Smooth muscle cell (in vitro differentiated cells): ENCODE results near the gene SCYL1. TPM values are rescaled to one million over a fixed set of nuclear protein-coding genes. Genes with fewer than 3 reads are reported as not detected.

Experiments
- DNase-seq: peaks from one replicate; lab custom pipeline; 2025; ENCODE audit not compliant: unreplicated experiment; lab: John Stamatoyannopoulos, UW
- H2AFZ ChIP-seq: fragments of 200-600 bp; sonication (generic); 2 replicates; pipeline ENCODE4 v1.6.0; 2016; ENCODE audit warnings: antibody characterized with exemption, low read depth, mild to moderate bottlenecking
- H3F3A ChIP-seq: fragments of 200-600 bp; sonication (generic); 2 replicates; pipeline ENCODE4 v1.6.0; 2017; ENCODE audit warnings: antibody characterized with exemption, low read depth
- H3K27ac ChIP-seq: fragments of 200-600 bp; sonication (generic); 2 replicates; pipeline ENCODE4 v1.5.1; 2016; ENCODE audit warnings: low read depth, mild to moderate bottlenecking
- H3K27me3 ChIP-seq: fragments of 200-600 bp; sonication (generic); 2 replicates; pipeline ENCODE4 v1.6.1; 2016; ENCODE audit warnings: low read depth, mild to moderate bottlenecking
- H3K36me3 ChIP-seq: fragments of 200-600 bp; sonication (generic); 2 replicates; pipeline ENCODE4 v1.5.1; 2016; ENCODE audit warnings: low read depth
- H3K4me1 ChIP-seq: fragments of 200-600 bp; sonication (generic); 2 replicates; pipeline ENCODE4 v1.5.1; 2016; ENCODE audit warnings: low read depth
- H3K4me2 ChIP-seq: fragments of 200-600 bp; sonication (generic); 2 replicates; pipeline ENCODE4 v1.6.0; 2016; ENCODE audit warnings: mild to moderate bottlenecking
- H3K4me3 ChIP-seq: fragments of 200-600 bp; sonication (generic); 2 replicates; pipeline ENCODE4 v1.5.1; 2016; ENCODE audit warnings: mild to moderate bottlenecking
- H3K79me2 ChIP-seq: fragments of 200-600 bp; sonication (generic); 2 replicates; pipeline ENCODE4 v1.6.0; 2016; ENCODE audit warnings: low read depth, mild to moderate bottlenecking
- H3K9ac ChIP-seq: fragments of 200-600 bp; sonication (generic); 2 replicates; pipeline ENCODE4 v1.6.0; 2016; ENCODE audit warnings: low read depth
- H3K9me3 ChIP-seq: fragments of 200-600 bp; sonication (generic); replicated peaks from 2 replicates; pipeline ENCODE4 v1.5.1; 2016; ENCODE audit warnings: low read depth
- H4K20me1 ChIP-seq: fragments of 200-600 bp; sonication (generic); 2 replicates; pipeline ENCODE4 v1.6.0; 2016; ENCODE audit warnings: low read depth
- CTCF ChIP-seq: fragments of 200-600 bp; sonication (generic); IDR thresholded peaks from 2 replicates; pipeline ENCODE4 v1.5.1; 2017; ENCODE audit warnings: borderline replicate concordance, mild to moderate bottlenecking, antibody characterized with exemption; ENCODE audit not compliant: insufficient read depth, poor library complexity, severe bottlenecking
- WGBS: methylation state at CpG from one replicate; pipeline ENCODE4 v1.1.7; 2016; ENCODE audit warnings: low lambda C conversion rate; 5-methylcytosine and 5-hydroxymethylcytosine counted together
- polyA plus RNA-seq: library from polyadenylated mRNA; unstranded; fragments of >200 nt; fragmentation: Nextera tagmentation; extraction: Ambion mirVana; gene quantifications from 2 replicates; pipeline ENCODE4 v1.2.1, GENCODE V29; 2016
- total RNA-seq: library from RNA; depleted of rRNA; stranded (reverse); fragments of >200 nt; gene quantifications from 2 replicates; pipeline ENCODE4 v1.2.3, GENCODE V29; 2014

The SCYL1 gene
- total and polyA plus RNA-seq, 2 experiments from 2014 or later, result 66.6 to 123 TPM

GRCh38 chr11:65551572-65552387, 26.9 kb downstream of the SCYL1 start:
- Histone ChIP-seq H3F3A (peaks cover 4% of the 10 kb centered on the region), H3K27ac (no peak overlapping the region), H3K9me3 (no peaks in the 10 kb centered on the region), H4K20me1 (peaks cover 10% of the 10 kb centered on the region), H3K4me2 (no peak overlapping the region), H3K27me3 (no peaks in the 10 kb centered on the region), H3K9ac (no peak overlapping the region), H3K4me3 (no peak overlapping the region), H3K36me3 (no peaks in the 10 kb centered on the region), H3K79me2 (peaks cover 5% of the 10 kb centered on the region), H3K4me1 (peaks cover under 1% of the 10 kb centered on the region), H2AFZ (no peak overlapping the region)
- WGBS, result 73% methylated on average over 17 of the region's 17 CpGs
- DNase-seq, result no peak
- TF ChIP-seq CTCF, result peak; percentile 32

DNA sequence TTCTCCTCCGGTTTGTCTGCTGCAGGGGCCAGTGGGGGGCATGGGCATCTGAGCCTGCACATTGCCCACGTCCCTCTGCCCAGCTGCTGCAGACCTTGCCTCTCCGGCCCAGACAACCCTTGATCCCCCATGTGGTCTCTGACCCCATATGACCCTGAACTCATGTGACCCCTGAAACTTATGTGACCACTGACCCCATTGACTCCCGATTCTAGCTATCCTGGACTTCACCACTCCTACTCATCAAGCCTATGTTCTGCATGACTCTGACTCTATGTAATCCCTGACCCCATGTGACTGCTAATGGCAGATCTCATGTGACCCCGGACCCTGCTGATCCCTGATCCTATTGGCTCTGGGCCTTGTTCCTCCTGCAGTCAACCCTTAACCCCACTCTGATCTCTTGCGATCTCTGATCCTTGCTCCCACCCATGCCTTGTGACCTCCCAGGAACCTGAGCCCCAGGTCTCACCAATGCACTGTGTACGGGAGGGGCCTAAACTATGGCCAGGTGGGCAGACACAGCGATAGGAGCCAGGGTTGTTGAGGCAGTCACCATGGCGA, 27.6 kb downstream of the SCYL1 start:
- 95% methylated on average over 9 of the region's 9 CpGs for WGBS

GRCh38 chr11:65553301-65554001, 28.6 kb downstream of the SCYL1 start:
- no peak overlapping the region for H3K4me2 ChIP-seq
- no peak overlapping the region for H2AFZ ChIP-seq
- H3K27ac ChIP-seq, result no peak overlapping the region
- no peaks in the 10 kb centered on the region for H3K27me3 ChIP-seq
- H4K20me1 ChIP-seq, result peaks cover 10% of the 10 kb centered on the region
- no peaks in the 10 kb centered on the region for H3K9me3 ChIP-seq
- peaks cover 10% of the 10 kb centered on the region for H3F3A ChIP-seq
- WGBS, result 38% methylated on average over 15 of the region's 37 CpGs
- peaks cover 5% of the 10 kb centered on the region for H3K79me2 ChIP-seq
- H3K36me3 ChIP-seq, result no peaks in the 10 kb centered on the region
- peaks cover 8% of the 10 kb centered on the region for H3K4me1 ChIP-seq
- TF ChIP-seq CTCF, result no peak
- no peak for DNase-seq
- no peak overlapping the region for H3K9ac ChIP-seq
- no peak overlapping the region for H3K4me3 ChIP-seq

More for the DNA sequence above, 27.6 kb downstream of the SCYL1 start:
- Histone ChIP-seq H3K4me3 (no peak overlapping the region), H3K79me2 (peaks cover 5% of the 10 kb centered on the region), H3K9me3 (no peaks in the 10 kb centered on the region), H3K9ac (no peak overlapping the region), H3K27ac (no peak overlapping the region), H3K4me2 (no peak overlapping the region), H3F3A (peaks cover 9% of the 10 kb centered on the region), H3K4me1 (peaks cover 7% of the 10 kb centered on the region), H3K36me3 (no peaks in the 10 kb centered on the region), H4K20me1 (peaks cover 10% of the 10 kb centered on the region), H3K27me3 (no peaks in the 10 kb centered on the region), H2AFZ (no peak overlapping the region)
- no peak for TF ChIP-seq CTCF
- DNase-seq, result no peak
